Occipital lobe (tissue), 2 donors: ENCODE measurements around the gene SRCAP. TPM values are rescaled to one million over a fixed set of nuclear protein-coding genes. Genes with fewer than 3 reads are reported as not detected.

Source experiments
- small RNA-seq: library from RNA; depleted of rRNA; stranded (forward); fragments of <200 nt; gene quantifications from one replicate; pipeline ENCODE3, GENCODE V24; 2014
- total RNA-seq: library from RNA; depleted of rRNA; stranded (reverse); fragments of >200 nt; gene quantifications from one replicate; pipeline ENCODE4 v1.2.3, GENCODE V29; 2014

SRCAP gene
- total RNA-seq, 1 donor from 2014 or later: 21.7 TPM

Small RNAs within 50 kb of the gene (small RNA-seq; reads per million reads assigned to genes)
- gene RNU6-1043P (not detected), gene RNU6-416P (not detected), gene SNORA30 (0.96 reads per million, percentile 72 among the genes with 10 or more reads in this experiment)

Other genes with a start within 250 kb of the SRCAP start
- gene ITGAL, start 226.4 kb upstream of the SRCAP start, total RNA-seq: 1.1 TPM
- gene ZNF768, start 172.6 kb upstream of the SRCAP start, total RNA-seq: 28.4 TPM
- gene ZNF747, start 164.3 kb upstream of the SRCAP start, total RNA-seq: 12.6 TPM
- gene ZNF764, start 140.8 kb upstream of the SRCAP start, total RNA-seq: 6.9 TPM
- gene ZNF688, start 127.5 kb upstream of the SRCAP start, total RNA-seq: 5.9 TPM
- gene ZNF785, start 113.5 kb upstream of the SRCAP start, total RNA-seq: 16.1 TPM
- gene ZNF689, start 88.8 kb upstream of the SRCAP start, total RNA-seq: 8.9 TPM
- 9.2 TPM for gene PRR14, start 48.2 kb upstream of the SRCAP start, total RNA-seq
- gene FBRS, start 40.7 kb upstream of the SRCAP start, total RNA-seq: 11.5 TPM
- gene PHKG2, start 49.3 kb downstream of the SRCAP start, total RNA-seq: 12.0 TPM
- gene CFAP119, start 62.9 kb downstream of the SRCAP start, total RNA-seq: 1.6 TPM
- gene RNF40, start 63.2 kb downstream of the SRCAP start, total RNA-seq: 80.0 TPM
- gene ZNF629, start 88.0 kb downstream of the SRCAP start, total RNA-seq: 11.5 TPM
- gene BCL7C, start 194.9 kb downstream of the SRCAP start, total RNA-seq: 29.6 TPM
- gene CTF1, start 197.4 kb downstream of the SRCAP start, total RNA-seq: not detected
- gene FBXL19, start 224.4 kb downstream of the SRCAP start, total RNA-seq: 56.1 TPM
- 5.5 TPM for gene ORAI3, start 249.9 kb downstream of the SRCAP start, total RNA-seq